GM18526 (cell line): ENCODE data around the gene SLC39A9.

Experiments
- POLR2A ChIP-seq: IDR thresholded peaks from 3 replicates; pipeline ENCODE4 v1.6.1; 2011; ENCODE audit not compliant: insufficient read length; ENCODE audit errors: extremely low read depth

Gene SLC39A9

DNA sequence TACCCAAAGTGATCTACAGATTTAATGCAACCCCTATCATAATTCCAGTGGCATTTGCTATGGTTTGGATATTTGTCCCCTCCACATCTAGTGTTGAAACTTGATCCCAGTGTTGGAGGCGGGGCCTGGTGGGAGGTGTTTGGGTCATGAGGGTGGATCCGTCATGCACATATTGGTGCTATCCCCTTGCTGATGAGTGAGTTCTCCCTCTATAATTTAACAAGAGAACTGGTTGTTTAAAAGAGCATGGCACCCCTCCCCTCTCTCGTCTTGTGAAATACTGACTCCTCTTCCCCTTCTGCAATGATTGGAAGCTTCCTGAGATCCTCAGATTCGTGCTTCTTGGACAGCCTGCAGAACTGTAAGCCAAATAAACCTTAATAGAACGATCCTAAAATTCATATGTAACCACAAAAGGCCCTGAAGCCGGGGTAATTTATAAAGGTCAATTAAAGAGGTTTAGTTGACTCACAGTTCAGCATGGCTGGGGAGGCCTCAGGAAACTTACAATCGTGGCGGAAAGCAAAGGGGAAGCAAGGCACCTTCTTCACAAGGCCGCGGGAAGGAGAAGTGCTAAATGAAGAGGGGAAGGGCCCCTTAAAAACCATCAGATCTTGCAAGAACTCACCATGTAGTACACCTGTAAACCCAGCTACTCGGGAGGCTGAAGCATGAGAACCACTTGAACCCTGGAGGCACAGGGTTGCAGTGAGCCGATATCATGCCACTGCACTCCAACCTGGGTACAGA is 41.2 kb downstream of the SLC39A9 start:
- no peak for TF ChIP-seq POLR2A

DNA sequence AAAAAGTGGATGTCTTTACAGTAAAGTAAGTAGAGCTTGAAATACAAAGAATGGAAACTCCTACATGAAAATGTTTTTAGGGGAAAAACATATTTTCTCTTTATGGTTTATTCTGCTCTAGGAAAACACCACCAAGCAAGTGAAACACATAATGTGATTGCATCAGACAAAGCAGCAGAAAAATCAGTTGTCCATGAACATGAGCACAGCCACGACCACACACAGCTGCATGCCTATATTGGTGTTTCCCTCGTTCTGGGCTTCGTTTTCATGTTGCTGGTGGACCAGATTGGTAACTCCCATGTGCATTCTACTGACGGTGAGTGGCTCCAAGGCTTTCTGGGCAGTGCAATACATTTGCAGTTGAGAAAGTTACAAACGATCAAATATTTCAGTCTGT is 43.5 kb downstream of the SLC39A9 start:
- no peak for TF ChIP-seq POLR2A

DNA sequence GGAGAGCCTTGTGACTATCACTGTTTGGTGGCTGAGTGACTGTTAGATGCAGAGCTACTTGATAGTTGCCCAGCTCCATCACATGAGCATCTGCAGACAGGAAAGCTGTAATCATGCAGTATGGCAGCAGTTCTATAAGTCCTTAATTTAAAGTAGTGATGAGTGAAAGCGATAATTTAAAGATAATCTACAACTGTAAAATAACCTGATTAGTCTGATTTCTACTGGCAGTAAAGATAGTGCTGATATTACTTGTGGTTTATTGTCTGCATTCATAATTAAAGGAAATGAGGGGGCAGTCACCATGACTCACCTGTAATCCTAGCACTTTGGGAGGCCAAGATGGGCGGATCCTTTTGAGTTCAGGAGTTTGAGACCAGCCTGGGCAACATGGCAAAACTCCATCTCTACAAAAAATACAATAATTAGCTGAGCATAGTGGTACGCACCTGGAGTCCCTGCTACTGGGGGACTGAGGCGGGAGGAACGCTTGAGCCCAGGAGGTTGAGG is 44.9 kb downstream of the SLC39A9 start:
- TF ChIP-seq POLR2A: no peak

DNA sequence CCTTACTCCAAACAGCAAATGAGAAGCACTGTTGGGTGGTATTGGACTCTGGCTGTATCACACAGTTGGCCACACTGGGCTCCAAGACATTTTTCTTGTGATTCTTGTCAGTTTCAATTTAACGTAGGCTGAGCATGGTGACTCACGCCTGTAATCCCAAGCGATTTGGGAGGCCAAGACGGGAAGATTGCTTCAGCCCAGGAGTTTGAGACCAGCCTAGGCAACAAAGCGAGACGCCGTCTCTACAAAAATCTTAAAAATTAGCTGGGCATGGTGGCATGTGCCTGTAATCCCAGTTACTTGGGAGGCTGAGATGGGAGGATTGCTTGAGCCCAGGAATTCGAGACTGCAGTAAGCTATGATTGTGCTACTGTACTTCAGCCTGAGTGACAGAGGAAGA is 50.7 kb downstream of the SLC39A9 start:
- TF ChIP-seq POLR2A: no peak

DNA sequence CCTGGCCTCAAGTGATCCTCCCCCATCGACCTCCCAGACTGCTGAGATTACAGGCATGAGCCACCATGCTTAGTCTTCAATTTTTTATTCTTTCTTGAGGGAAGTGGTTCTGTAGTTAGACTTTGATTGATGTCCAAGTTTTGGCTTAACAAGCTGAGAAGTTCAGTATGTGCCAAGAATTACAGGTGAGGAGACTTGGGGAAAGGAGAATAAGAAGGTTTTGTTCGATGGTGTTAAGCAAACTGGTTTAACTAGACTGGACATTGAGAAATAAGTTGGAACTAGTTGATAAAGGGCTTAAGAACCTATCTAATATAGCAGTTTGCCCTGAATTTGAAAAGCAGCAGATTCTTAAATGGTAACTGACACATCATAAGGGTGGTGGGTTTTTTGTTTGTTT is 53.4 kb downstream of the SLC39A9 start:
- no peak for TF ChIP-seq POLR2A

DNA sequence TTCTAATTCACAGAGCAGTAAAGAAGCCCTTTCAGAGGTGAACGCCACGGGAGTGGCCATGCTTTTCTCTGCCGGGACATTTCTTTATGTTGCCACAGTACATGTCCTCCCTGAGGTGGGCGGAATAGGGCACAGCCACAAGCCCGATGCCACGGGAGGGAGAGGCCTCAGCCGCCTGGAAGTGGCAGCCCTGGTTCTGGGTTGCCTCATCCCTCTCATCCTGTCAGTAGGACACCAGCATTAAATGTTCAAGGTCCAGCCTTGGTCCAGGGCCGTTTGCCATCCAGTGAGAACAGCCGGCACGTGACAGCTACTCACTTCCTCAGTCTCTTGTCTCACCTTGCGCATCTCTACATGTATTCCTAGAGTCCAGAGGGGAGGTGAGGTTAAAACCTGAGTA is 59.9 kb downstream of the SLC39A9 start:
- TF ChIP-seq POLR2A: no peak

DNA sequence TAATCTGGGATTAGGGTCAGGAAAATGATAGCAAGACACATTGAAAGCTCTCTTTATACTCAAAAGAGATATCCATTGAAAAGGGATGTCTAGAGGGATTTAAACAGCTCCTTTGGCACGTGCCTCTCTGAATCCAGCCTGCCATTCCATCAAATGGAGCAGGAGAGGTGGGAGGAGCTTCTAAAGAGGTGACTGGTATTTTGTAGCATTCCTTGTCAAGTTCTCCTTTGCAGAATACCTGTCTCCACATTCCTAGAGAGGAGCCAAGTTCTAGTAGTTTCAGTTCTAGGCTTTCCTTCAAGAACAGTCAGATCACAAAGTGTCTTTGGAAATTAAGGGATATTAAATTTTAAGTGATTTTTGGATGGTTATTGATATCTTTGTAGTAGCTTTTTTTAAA is 60.6 kb downstream of the SLC39A9 start:
- TF ChIP-seq POLR2A: no peak

DNA sequence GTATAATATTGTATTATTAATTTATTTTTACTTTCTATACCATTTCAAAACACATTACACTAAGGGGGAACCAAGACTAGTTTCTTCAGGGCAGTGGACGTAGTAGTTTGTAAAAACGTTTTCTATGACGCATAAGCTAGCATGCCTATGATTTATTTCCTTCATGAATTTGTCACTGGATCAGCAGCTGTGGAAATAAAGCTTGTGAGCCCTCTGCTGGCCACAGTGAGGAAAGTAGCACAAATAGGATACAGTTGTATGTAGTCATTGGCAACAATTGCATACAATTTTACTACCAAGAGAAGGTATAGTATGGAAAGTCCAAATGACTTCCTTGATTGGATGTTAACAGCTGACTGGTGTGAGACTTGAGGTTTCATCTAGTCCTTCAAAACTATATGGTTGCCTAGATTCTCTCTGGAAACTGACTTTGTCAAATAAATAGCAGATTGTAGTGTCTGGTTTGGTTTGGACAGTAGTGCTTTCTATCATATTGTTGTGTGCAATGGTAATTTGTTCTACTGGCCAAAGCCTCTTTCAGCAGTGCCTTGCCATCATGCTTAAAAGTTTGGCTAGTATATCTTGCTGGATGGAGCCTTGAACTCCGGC is 61.7 kb downstream of the SLC39A9 start:
- TF ChIP-seq POLR2A: no peak

DNA sequence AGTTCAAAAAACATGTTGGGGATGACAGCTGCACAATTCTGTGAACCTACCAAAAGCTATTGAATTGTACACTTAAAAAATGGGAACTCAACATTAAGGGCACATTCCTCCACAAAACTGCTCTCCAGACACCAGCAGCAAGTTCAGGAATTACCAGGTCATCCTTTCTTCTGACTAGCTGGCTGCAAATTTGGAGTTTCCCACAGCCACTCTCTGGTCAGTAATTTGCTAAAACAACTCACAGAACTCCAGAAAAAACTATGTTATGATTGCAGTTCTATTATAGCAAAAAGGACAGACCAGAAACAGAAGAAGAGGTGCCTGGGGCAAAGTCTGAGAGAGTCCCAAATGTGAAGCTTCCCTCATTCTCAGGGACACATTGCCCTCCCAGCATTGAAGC is 65.9 kb downstream of the SLC39A9 start:
- no peak for TF ChIP-seq POLR2A

DNA sequence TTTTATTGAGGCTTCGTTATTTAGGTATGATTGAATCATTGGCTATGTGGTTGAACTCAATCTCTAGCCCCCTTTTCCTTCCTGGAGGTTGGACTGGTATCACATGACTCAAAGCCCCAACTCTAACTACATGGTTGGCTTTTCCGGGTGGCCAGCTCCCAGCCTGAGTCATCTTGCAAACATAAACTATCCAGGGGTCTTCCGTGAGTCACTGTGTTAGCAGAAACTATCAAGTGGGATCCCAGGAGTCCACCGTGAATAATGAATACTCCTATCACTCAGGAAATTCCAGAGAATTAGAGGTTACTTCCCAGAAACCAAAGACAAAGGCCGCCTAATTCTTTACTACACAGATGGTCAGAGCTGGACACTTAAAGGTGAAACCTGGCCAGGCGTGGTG is 66.3 kb downstream of the SLC39A9 start:
- TF ChIP-seq POLR2A: no peak

DNA sequence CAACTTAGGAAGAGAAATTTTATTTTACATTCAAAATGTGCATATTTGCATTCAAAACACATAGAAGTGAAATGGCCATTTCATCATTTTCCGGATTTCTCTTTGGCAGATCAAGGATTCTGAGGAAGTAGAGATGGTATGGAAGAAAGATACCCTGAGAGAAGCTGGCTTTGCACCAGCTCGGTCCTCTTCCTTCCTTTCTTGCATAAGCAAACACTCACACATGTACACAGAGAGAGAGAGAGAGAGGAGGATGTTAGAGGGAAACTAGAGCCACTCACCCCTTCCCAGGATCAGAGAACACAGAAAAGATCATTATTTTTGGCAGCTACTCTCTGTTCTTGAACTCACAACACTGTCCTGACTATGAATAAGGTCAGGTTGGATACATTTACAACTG is 70.5 kb downstream of the SLC39A9 start:
- TF ChIP-seq POLR2A: no peak

DNA sequence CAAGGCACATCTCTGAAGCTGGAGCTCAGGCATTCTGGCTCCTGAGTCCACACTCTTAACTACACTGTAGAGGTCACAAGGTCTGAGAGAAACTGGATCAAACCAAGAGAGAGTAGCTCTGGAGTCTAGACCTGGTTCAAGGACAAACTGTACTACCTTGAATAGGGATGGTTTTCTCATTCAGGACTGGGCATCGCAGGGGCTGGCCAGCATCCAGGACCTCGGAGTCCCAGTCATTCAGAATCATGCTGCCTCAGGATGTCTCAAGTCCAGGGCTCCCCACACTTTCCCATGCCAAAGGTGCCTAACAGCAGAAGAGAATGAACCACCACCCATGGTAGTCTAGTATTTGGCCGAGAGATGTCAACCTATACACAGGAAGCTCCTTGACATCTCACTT is 72.9 kb downstream of the SLC39A9 start:
- TF ChIP-seq POLR2A: no peak

DNA sequence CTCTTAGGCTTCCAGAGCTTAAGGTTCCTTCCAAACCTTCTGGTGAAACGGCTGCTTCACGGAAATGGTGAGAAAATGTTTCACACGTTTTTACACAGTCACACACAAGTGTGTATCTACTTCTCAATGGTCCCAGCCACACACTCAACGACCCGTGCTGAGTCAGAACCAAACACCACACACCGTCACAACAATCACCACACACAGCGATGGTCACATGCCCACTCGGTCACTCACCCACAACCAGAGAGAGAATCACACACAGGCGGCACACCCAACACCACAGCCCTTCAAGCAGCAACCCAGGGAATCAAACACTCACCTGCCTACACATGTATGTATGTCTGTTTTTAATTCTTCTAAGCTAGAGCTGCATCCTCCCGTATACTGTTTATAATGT is 73.4 kb downstream of the SLC39A9 start:
- no peak for TF ChIP-seq POLR2A

DNA sequence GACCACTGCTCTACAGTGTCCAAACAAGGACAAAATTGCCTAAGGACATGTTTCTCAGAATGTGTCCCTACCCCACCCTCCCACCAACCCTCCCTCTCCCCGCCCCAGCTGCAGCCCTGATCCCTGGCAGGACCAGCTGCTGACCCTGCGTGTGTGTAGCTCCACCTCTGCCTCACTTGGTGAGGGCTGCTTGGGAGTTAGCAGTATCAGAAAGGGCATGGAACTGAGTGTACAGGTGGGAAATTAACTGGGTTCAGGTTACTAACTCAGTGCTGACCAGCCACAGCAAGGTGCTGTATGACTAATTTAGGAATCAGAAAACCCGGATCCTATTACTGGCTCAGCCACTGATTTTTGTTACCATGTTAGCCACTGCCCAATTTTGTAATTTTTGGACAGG is 74.8 kb downstream of the SLC39A9 start:
- no peak for TF ChIP-seq POLR2A

DNA sequence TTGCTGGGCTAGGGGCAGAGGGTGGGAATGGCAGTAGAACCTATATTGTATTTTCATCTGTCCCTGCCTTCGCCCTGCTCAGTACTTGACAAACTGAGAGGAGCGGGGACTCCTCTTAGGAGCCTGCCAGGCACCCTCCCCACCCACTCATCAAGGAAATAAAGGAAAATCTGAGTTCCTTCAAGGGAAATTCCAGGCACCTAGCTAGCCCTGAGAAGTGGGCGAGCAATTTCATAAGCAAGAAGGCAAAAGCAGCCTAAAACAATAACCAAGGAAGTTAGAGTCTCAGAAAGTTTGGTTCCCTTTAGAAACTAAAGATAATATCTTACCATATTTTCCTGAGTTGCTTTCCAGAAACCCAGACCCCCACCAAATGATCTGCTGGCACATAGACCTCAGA is 75.5 kb downstream of the SLC39A9 start:
- TF ChIP-seq POLR2A: no peak

DNA sequence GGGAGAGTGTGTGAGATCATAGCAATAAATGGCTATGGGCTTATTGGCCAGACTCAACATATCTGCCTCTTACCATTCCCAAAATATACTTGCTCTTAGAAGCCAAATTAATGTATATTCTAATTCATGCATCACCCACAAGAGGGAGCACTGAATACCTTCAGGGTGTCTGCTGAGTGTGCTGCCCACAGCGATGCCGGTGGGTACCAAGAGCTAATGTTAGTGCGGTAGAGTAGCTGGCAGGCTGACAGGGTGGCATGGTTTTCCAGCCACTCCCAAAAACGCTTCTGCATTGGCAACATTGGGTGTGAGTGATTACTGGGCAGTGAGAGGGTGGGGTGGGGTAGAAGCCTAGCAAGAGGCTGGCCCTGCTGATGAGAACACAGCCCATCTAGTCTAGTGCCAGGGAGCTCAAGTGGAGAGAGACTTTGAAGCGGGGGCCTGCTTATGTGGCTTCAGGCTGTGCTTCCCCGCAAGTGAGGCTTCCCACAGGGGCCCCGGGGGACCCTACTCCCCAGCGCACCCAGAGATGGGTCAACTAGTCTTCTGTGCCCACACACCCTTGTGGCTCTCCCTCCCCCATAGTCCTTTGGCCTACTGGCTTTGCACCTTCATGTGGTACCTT is 76.8 kb downstream of the SLC39A9 start:
- no peak for TF ChIP-seq POLR2A

DNA sequence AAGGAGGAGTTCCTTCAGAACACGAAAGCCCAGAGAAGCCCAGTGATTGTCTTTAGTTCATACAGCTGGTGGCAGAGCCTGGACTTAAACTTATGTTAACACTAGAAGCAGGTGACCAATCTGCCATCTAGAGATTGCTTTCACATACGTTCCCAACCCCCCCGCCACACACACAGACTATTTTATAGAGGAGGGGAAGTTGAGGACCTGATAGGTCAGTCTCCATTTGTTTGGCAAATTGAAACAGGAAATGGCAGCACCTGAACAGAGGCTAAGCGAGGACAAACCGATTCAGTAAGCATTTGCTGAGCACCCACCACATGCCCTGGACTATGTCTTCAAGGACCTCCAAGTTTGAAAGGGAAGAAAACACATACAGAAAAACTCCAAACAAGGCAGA is 81.2 kb downstream of the SLC39A9 start:
- no peak for TF ChIP-seq POLR2A

DNA sequence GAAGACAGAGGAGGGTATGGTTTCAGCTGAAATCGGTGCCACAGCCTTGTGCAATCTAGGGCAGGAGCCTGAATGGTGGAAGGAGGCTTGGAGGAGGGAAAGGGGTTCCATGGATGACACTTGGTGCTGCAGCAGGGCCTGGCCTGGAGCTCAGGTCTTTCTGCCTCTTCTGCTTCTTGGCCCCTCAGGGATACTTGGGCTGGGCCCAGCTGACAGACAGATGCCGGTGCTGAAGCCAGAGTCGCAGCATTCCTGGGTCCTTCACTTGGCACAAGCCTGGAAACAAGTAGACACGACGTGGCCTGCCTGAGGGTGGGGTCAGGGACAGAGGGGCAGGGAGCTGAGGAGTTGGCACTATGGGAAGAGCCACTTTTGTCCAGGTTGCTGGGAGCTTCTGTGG is 81.6 kb downstream of the SLC39A9 start:
- TF ChIP-seq POLR2A: no peak
